ENCODE measurements around the gene VWA3B.
"Not testable (repeated sequence)": the region's sequence is repeated elsewhere in the genome, so short reads cannot be mapped to it uniquely, and the experiment has no call there.

VWA3B gene

GRCh38 chr2:98134172-98135005 is 47.4 kb downstream of the VWA3B start:
- peak in 1 of 11 experiments; percentile 62; a peak in 1 of 22 replicates for TF ChIP-seq Cebpa-rat (IDR thresholded peaks at IDR 0.05)
- Histone ChIP-seq H3K4me2 (peak overlapping the region; percentile 20 to 66 (median 54); a peak in 21 of 22 replicates), H3K27ac (peak overlapping the region in 9 of 11 experiments; percentile 17 to 77 (median 61); a peak in 16 of 22 replicates)

DNA sequence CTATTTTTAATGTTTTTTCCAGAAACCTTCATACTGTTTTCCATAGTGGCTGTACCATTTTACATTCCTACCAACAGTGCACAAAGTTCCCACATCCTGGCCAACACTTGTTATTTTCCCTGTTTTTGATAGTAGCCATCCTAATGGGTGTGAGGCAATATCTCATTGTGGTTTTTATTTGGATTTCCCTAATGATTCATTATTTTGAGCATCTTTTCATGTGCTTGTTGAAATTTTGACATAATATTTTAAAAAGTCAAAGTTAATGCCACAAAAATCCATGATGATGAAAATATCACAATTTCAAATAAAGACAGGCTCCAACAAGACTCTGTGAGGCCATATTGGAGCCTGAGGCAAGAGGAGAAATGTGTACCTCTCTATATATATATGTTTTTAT is 50.2 kb downstream of the VWA3B start:
- Histone ChIP-seq H3K9ac (no peak overlapping the region), H3K27me3 (peaks cover 0 to 20% (median 0%) of the 10 kb centered on the region in 11 experiments; a peak in 4 of 22 replicates)
- TF ChIP-seq Cebpa-rat (IDR thresholded peaks at IDR 0.05), result no peak

More at GRCh38 chr2:98134172-98135005, 47.4 kb downstream of the VWA3B start:
- H3K27me3 ChIP-seq, result peaks cover 0 to 24% (median 0%) of the 10 kb centered on the region in 11 experiments; a peak in 4 of 22 replicates
- peaks cover 0 to 5% (median 0%) of the 10 kb centered on the region in 11 experiments; a peak in 4 of 22 replicates for H3K9me3 ChIP-seq (replicated peaks in 1 of 11)
- H4K20me1 ChIP-seq, result no peaks in the 10 kb centered on the region
- H3K4me1 ChIP-seq, result peaks cover 5 to 22% (median 17%) of the 10 kb centered on the region in 10 experiments; a peak in 19 of 20 replicates
- H3K9ac ChIP-seq, result peak overlapping the region in 5 of 11 experiments; percentile 13 to 66 (median 54); a peak in 6 of 22 replicates
- no peaks in the 10 kb centered on the region for H3K36me3 ChIP-seq
- H3K4me3 ChIP-seq, result no peak overlapping the region

GRCh38 chr2:98138978-98139377 is 52.0 kb downstream of the VWA3B start:
- H3K36me3 ChIP-seq, H4K20me1 ChIP-seq, H3K27me3 ChIP-seq, H3K4me2 ChIP-seq, H3K4me3 ChIP-seq, H3K9ac ChIP-seq, H3K27ac ChIP-seq: not testable (repeated sequence)
- Histone ChIP-seq H3K9me3 (replicated peaks in 1 of 11) (peaks cover 0 to 11% (median 0%) of the 10 kb centered on the region in 11 experiments; a peak in 5 of 22 replicates), H3K4me1 (peaks cover 8 to 18% (median 11%) of the 10 kb centered on the region in 10 experiments)

More for the DNA sequence above, 50.2 kb downstream of the VWA3B start:
- H3K4me3 ChIP-seq, result no peak overlapping the region
- no peak overlapping the region for H3K27ac ChIP-seq
- H3K4me1 ChIP-seq, result peaks cover 7 to 23% (median 18%) of the 10 kb centered on the region in 10 experiments
- H3K36me3 ChIP-seq, result no peaks in the 10 kb centered on the region
- peaks cover 0 to 11% (median 0%) of the 10 kb centered on the region in 11 experiments; a peak in 5 of 22 replicates for H3K9me3 ChIP-seq (replicated peaks in 1 of 11)
- no peaks in the 10 kb centered on the region for H4K20me1 ChIP-seq
- no peak overlapping the region for H3K4me2 ChIP-seq

DNA sequence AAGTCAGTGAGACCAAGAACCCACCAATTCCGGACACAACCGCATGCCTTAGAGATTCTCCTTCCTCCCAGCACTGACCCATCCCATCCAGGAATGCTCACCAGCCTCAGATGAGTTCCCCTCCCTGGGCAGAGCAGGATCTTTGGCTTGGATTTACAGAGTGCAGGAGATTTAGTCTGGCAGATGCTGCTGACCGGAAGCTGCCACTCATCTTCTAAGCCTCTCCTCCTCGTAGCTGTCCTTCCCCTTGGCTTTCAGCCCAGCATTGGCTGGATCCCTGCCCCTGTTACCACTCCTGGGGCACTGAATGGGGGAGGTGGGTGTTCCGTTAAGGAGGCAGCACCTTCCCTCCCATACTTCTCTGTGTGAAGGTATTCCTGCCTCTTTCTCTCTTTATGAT is 53.2 kb downstream of the VWA3B start:
- H3K9me3 ChIP-seq (replicated peaks in 1 of 11), result peaks cover 0 to 11% (median 0%) of the 10 kb centered on the region in 11 experiments; a peak in 5 of 22 replicates
- no peaks in the 10 kb centered on the region for H3K36me3 ChIP-seq
- H3K4me3 ChIP-seq, result no peak overlapping the region
- no peak overlapping the region for H3K9ac ChIP-seq
- no peaks in the 10 kb centered on the region for H4K20me1 ChIP-seq
- TF ChIP-seq Cebpa-rat (IDR thresholded peaks at IDR 0.05), result no peak
- H3K27ac ChIP-seq, result no peak overlapping the region
- no peak overlapping the region for H3K4me2 ChIP-seq
- H3K4me1 ChIP-seq, result peaks cover 0 to 8% (median 3%) of the 10 kb centered on the region in 10 experiments; a peak in 4 of 20 replicates
- peaks cover 0 to 9% (median 0%) of the 10 kb centered on the region in 11 experiments; a peak in 2 of 22 replicates for H3K27me3 ChIP-seq

DNA sequence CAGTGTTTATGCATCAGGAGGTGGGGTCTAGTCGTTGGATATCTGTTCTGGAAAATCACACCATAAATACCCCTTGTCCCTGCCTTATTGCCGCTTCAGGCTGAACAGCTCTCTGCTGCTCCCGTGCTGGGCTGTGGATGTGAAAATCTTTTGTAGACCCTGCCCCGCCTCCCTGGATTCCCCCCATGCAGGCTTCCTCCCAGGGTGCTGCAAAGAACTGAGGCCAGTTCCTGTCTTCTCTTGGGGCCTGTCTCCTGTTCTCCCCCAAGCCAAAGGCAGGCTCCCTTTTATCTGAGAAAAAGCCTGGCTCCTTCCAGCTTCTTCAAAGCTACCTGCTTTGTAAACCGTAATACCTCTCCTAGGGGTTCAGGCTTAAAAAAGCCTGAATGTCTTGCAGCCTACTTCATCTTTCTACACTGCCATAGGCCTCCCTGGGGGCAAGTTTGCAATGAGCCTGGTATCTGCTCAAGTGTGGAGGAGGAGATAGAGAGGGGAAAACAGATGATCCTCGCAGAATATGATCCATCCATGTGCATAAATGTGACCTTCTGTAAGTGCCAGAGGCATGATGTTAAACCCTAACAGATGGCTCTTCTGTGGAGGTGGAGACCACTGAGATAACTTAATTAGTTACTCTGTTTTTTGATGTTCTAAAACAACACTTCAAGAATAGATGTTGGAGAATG is 55.3 kb downstream of the VWA3B start:
- H3K4me1 ChIP-seq, result peaks cover 0 to 8% (median 3%) of the 10 kb centered on the region in 10 experiments; a peak in 4 of 20 replicates
- H3K27me3 ChIP-seq, result peaks cover 0 to 5% (median 0%) of the 10 kb centered on the region in 11 experiments; a peak in 2 of 22 replicates
- no peak overlapping the region for H3K9ac ChIP-seq
- H3K27ac ChIP-seq, result no peak overlapping the region
- TF ChIP-seq Cebpa-rat (IDR thresholded peaks at IDR 0.05), result no peak
- H3K4me3 ChIP-seq, result no peak overlapping the region
- no peaks in the 10 kb centered on the region for H4K20me1 ChIP-seq
- H3K4me2 ChIP-seq, result peak overlapping the region in 3 of 11 experiments; percentile 4 to 20 (median 8); a peak in 1 of 22 replicates
- H3K9me3 ChIP-seq (replicated peaks in 1 of 11), result peaks cover 0 to 11% (median 0%) of the 10 kb centered on the region in 11 experiments; a peak in 3 of 22 replicates
- H3K36me3 ChIP-seq, result no peaks in the 10 kb centered on the region

GRCh38 chr2:98145070-98145469 is 58.1 kb downstream of the VWA3B start:
- no peak overlapping the region for H3K4me2 ChIP-seq
- H3K27me3 ChIP-seq, result peaks cover 0 to 5% (median 0%) of the 10 kb centered on the region in 11 experiments; a peak in 2 of 22 replicates
- TF ChIP-seq Cebpa-rat (IDR thresholded peaks at IDR 0.05), result no peak
- peaks cover 0 to 17% (median 0%) of the 10 kb centered on the region in 11 experiments; a peak in 5 of 22 replicates for H3K9me3 ChIP-seq (replicated peaks in 1 of 11)
- H3K9ac ChIP-seq, result no peak overlapping the region
- H3K27ac ChIP-seq, result no peak overlapping the region
- no peaks in the 10 kb centered on the region for H4K20me1 ChIP-seq
- H3K4me1 ChIP-seq, result peaks cover 0 to 12% (median 6%) of the 10 kb centered on the region in 10 experiments; a peak in 5 of 20 replicates
- no peak overlapping the region for H3K4me3 ChIP-seq
- H3K36me3 ChIP-seq, result no peaks in the 10 kb centered on the region

DNA sequence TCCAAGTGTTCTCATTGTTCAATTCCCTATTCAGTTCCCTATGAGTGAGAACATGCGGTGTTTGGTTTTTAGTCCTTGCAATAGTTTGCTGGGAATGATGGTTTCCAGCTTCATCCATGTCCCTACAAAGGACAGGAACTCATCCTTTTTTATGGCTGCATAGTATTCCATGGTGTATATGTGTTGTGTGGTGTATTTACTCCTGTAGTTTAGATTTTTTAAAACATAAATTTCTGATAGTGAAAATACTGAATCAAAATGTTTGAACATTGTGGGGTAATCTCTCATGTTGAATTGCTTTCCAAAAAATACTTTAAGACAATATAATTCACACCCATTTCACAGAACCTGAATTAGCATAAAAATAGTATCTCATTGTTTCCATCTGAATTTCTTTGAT is 60.9 kb downstream of the VWA3B start:
- H3K36me3 ChIP-seq, H4K20me1 ChIP-seq, H3K4me2 ChIP-seq, H3K27me3 ChIP-seq, H3K27ac ChIP-seq, H3K4me3 ChIP-seq, H3K9ac ChIP-seq: not testable (repeated sequence)
- Histone ChIP-seq H3K4me1 (peaks cover 0 to 13% (median 4%) of the 10 kb centered on the region in 10 experiments; a peak in 8 of 20 replicates), H3K9me3 (replicated peaks in 1 of 11) (peaks cover 0 to 13% (median 0%) of the 10 kb centered on the region in 11 experiments; a peak in 4 of 22 replicates)

GRCh38 chr2:98148595-98149332 is 61.8 kb downstream of the VWA3B start:
- TF ChIP-seq Cebpa-rat (IDR thresholded peaks at IDR 0.05), result no peak
- Histone ChIP-seq H3K4me1 (peaks cover 0 to 13% (median 4%) of the 10 kb centered on the region in 10 experiments; a peak in 8 of 20 replicates), H3K27me3 (no peaks in the 10 kb centered on the region), H3K36me3 (no peaks in the 10 kb centered on the region), H3K27ac (peak overlapping the region in 1 of 11 experiments; percentile 14; a peak in 2 of 22 replicates), H3K4me2 (peak overlapping the region in 6 of 11 experiments; percentile 4 to 30 (median 8); a peak in 4 of 22 replicates), H3K9me3 (replicated peaks in 1 of 11) (peaks cover 0 to 13% (median 0%) of the 10 kb centered on the region in 11 experiments; a peak in 4 of 22 replicates), H4K20me1 (no peaks in the 10 kb centered on the region), H3K9ac (no peak overlapping the region), H3K4me3 (no peak overlapping the region)
